ENCODE data around the gene TGFB1I1. TPM values are rescaled to one million over a fixed set of nuclear protein-coding genes. Genes with fewer than 3 reads are reported as not detected.

TGFB1I1 gene
- total and polyA plus RNA-seq, 2 donors (not counting 1 experiment from before 2014, with no cell fraction given), result 0.16 to 4.0 TPM

DNA sequence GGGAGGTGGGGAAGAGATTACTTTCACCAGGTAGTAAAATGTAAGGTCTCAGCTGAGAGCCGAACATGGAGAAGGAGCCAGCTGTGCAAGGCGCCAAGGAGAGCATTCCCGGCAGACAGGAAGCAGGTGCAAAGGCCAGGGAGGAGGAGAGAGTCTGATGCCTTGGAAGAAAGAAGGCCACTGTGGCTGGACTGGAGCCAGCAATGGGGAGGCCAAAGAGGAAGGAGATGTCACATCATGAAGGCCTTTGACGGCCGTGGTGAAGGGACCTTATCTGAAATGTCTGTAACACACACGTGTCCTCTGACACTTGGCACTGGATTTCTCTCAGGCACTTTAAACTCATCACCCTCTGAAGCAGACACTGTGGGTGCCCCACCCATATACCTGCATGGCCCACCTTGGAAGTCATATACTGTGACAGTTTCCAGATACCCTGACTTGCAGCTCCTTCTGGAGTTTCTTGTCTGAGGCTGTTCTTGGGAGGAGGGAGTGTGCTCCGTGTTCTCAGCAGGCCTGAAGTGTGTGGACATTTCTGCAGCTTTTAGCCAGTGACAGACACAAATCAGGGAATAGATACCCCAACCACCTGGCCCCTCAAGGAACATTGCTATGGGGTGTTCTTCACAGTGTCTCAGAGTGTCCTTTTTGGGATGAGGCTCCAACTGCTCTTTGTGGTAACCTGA lies 9.0 kb downstream of the TGFB1I1 start:
- no peak for DNase-seq
- Histone ChIP-seq H3K9ac (ENCODE audit: low read length) (no peak overlapping the region), H4K20me1 (ENCODE audit: control insufficient read depth, insufficient read depth, low read length, poor library complexity, severe bottlenecking) (no peaks in the 10 kb centered on the region), H3K36me3 (replicated peaks in 1 of 2; ENCODE audit: control extremely low read depth in 1 of 2, control insufficient read depth in 1 of 2, extremely low read depth in 1 of 2, insufficient read depth in 2 of 2, low read length in 1 of 2) (no peaks in the 10 kb centered on the region), H3K79me2 (ENCODE audit: control insufficient read depth, insufficient read depth, low read length) (no peaks in the 10 kb centered on the region), H3K9me3 (ENCODE audit: control extremely low read depth in 1 of 3, control insufficient read depth in 2 of 3, insufficient read depth in 1 of 3, low read length in 2 of 3) (no peaks in the 10 kb centered on the region), H2AFZ (ENCODE audit: insufficient read depth, low read depth, low read length, poor library complexity, severe bottlenecking) (no peak overlapping the region), H3K27ac (ENCODE audit: low read length in 2 of 2) (no peak overlapping the region), H3K4me3 (ENCODE audit: control extremely low read depth in 1 of 5, extremely low read depth in 1 of 5, insufficient read depth in 1 of 5, low read depth in 2 of 5, low read length in 4 of 5) (no peak overlapping the region), H3K4me2 (replicated peaks; ENCODE audit: low read depth, low read length, poor library complexity, severe bottlenecking) (no peak overlapping the region), H3K4me1 (ENCODE audit: control insufficient read depth in 2 of 2, insufficient read depth in 2 of 2, low read length in 2 of 2) (peaks cover 6 to 16% of the 10 kb centered on the region in 2 donors), H3K27me3 (replicated peaks in 1 of 4; ENCODE audit: control extremely low read depth in 1 of 4, control insufficient read depth in 3 of 4, insufficient read depth in 4 of 4, low read length in 3 of 4) (peaks cover 0 to 15% (median 2%) of the 10 kb centered on the region in 4 experiments)
- POLR2A ChIA-PET, result interaction anchor here (0.5 kb wide), 1 partner anchor 20 kb away, joined by 3 read pairs; no protein-coding TSS in a partner anchor
- H3K27ac Mint-ChIP-seq, result no peak overlapping the region
- WGBS (ENCODE audit: insufficient coverage), result 30% methylated on average over 6 of the region's 7 CpGs
- peaks cover 16% of the 10 kb centered on the region for H3K4me1 Mint-ChIP-seq
- TF ChIP-seq, protein P1, sequence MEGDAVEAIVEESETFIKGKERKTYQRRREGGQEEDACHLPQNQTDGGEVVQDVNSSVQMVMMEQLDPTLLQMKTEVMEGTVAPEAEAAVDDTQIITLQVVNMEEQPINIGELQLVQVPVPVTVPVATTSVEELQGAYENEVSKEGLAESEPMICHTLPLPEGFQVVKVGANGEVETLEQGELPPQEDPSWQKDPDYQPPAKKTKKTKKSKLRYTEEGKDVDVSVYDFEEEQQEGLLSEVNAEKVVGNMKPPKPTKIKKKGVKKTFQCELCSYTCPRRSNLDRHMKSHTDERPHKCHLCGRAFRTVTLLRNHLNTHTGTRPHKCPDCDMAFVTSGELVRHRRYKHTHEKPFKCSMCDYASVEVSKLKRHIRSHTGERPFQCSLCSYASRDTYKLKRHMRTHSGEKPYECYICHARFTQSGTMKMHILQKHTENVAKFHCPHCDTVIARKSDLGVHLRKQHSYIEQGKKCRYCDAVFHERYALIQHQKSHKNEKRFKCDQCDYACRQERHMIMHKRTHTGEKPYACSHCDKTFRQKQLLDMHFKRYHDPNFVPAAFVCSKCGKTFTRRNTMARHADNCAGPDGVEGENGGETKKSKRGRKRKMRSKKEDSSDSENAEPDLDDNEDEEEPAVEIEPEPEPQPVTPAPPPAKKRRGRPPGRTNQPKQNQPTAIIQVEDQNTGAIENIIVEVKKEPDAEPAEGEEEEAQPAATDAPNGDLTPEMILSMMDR (IDR thresholded peaks at IDR 0.05), result no peak
- no peak for TF ChIP-seq EZH2 (IDR thresholded peaks at IDR 0.05; ENCODE audit: borderline replicate concordance, insufficient read depth, low read depth, low read length, poor library complexity, severe bottlenecking)
- CTCF ChIA-PET, result no interaction called here
- intact Hi-C loops (cut with micrococcal nuclease), result no loop called here
- H3K4me3 Mint-ChIP-seq, result no peak overlapping the region
- no peaks in the 10 kb centered on the region for H3K9me3 Mint-ChIP-seq (ENCODE audit: insufficient read depth)
- no peak for ATAC-seq (ENCODE audit: low read depth)
- H3K27me3 Mint-ChIP-seq, result peaks cover 19% of the 10 kb centered on the region

DNA sequence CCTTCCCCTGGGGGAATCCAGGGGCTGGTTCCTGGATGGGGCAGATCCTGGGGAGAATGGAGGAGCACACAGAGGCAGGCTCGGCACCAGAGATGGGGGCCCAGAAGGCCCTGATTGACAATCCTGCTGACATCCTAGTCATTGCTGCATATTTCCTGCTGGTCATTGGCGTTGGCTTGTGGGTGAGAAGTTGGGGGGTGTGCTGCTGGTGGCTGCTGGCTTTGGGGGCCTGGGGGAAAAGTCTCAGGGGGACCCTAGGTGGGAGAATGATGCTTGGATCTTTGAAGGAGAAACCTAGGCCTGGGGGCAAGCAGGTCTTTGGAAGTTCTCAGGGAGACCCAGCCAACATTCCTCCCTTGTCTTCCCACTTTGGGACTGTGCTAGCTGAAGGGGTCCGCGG lies 11.1 kb downstream of the TGFB1I1 start, which contains the start of gene SLC5A2:
Gene SLC5A2 (plus strand): TSS at position 43 of the 400 bp plus-strand sequence. CDS start 14 bp downstream, at position 57.
- no peak within 1 kb of the TSS for H3K4me3 Mint-ChIP-seq
- 100% methylated on average over 2 of the region's 4 CpGs for WGBS (ENCODE audit: insufficient coverage)
- POLR2A ChIA-PET, result no interaction called here

More for the DNA sequence above, 11.1 kb downstream of the TGFB1I1 start, which contains the start of gene SLC5A2:
- Mint-ChIP-seq H3K4me1 (peaks cover 10% of the 10 kb centered on the region), H3K27ac (no peak within 1 kb of the TSS), H3K27me3 (peaks cover 19% of the 10 kb centered on the region), H3K9me3 (ENCODE audit: insufficient read depth) (no peaks in the 10 kb centered on the region)
- peaks cover 0 to 4% (median 0%) of the 10 kb centered on the region in 3 donors for H3K9me3 ChIP-seq (ENCODE audit: control extremely low read depth in 1 of 3, control insufficient read depth in 2 of 3, insufficient read depth in 1 of 3, low read length in 2 of 3)
- intact Hi-C loops (cut with micrococcal nuclease), result no loop called here
- DNase-seq (no peak), ATAC-seq (ENCODE audit: low read depth) (no peak)
- H3K4me2 ChIP-seq (replicated peaks; ENCODE audit: low read depth, low read length, poor library complexity, severe bottlenecking), result no peak within 1 kb of the TSS
- no peak within 1 kb of the TSS for H3K9ac ChIP-seq (ENCODE audit: low read length)
- peaks cover 0 to 18% (median 4%) of the 10 kb centered on the region in 4 experiments for H3K27me3 ChIP-seq (replicated peaks in 1 of 4; ENCODE audit: control extremely low read depth in 1 of 4, control insufficient read depth in 3 of 4, insufficient read depth in 4 of 4, low read length in 3 of 4)
- H3K79me2 ChIP-seq (ENCODE audit: control insufficient read depth, insufficient read depth, low read length), result no peaks in the 10 kb centered on the region
- H3K4me3 ChIP-seq (ENCODE audit: control extremely low read depth in 1 of 5, extremely low read depth in 1 of 5, insufficient read depth in 1 of 5, low read depth in 2 of 5, low read length in 4 of 5), result no peak within 1 kb of the TSS
- TF ChIP-seq, protein P1 (IDR thresholded peaks at IDR 0.05), result no peak
- no peak for TF ChIP-seq EZH2 (IDR thresholded peaks at IDR 0.05; ENCODE audit: borderline replicate concordance, insufficient read depth, low read depth, low read length, poor library complexity, severe bottlenecking)
- no peaks in the 10 kb centered on the region for H3K36me3 ChIP-seq (replicated peaks in 1 of 2; ENCODE audit: control extremely low read depth in 1 of 2, control insufficient read depth in 1 of 2, extremely low read depth in 1 of 2, insufficient read depth in 2 of 2, low read length in 1 of 2)
- peaks cover 6 to 13% of the 10 kb centered on the region in 2 donors for H3K4me1 ChIP-seq (ENCODE audit: control insufficient read depth in 2 of 2, insufficient read depth in 2 of 2, low read length in 2 of 2)
- no peak within 1 kb of the TSS for H3K27ac ChIP-seq (ENCODE audit: low read length in 2 of 2)
- CTCF ChIA-PET, result no interaction called here
- H2AFZ ChIP-seq (ENCODE audit: insufficient read depth, low read depth, low read length, poor library complexity, severe bottlenecking), result no peak within 1 kb of the TSS
- no peaks in the 10 kb centered on the region for H4K20me1 ChIP-seq (ENCODE audit: control insufficient read depth, insufficient read depth, low read length, poor library complexity, severe bottlenecking)
